Measurements from ENCODE around the gene C3orf20. TPM values are rescaled to one million over a fixed set of nuclear protein-coding genes. Genes with fewer than 3 reads are reported as not detected.

C3orf20 gene
- total and polyA plus RNA-seq, 9 of the 15 experiments (the other 6 are each of a cell fraction or from before 2014, with no cell fraction given) = 0.04 TPM; not detected in 8

DNA sequence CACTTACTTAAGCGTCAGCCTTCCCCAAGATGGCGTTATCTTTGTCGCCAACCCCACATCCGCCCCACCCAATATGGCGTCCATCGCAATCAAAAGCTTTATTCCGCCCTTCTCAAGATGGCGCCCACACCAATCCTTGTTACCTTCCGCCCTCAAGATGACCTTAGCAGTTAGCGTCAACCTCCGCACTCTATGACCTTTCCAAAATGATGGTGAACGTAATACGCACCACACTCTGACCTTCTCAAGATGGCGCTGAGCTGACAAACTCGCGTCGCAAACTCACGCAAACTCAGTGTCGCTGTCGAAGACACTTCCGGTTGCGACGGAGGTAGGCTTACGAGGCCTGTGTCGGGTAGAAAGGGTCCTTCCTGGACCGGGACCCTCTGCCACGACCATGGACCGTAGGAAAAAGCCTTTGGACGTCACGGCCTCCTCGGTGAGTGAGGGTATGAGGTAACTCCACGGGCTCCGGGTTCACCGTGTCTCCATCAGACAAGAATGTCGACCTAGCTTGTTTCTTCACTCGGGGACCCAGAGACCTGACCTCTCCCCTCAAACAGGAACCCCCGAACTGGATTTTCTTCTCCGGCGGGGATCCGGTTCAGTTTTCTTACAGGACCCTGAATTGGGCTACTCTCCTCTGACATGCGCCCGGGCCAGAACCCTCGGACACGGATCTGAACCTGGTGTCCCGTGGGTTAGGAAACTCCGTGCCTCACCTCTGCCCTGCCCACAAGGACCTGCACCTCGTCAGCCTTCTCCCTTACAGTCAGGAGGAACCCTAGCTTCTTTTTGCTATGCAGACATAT is 23.3 kb upstream of the C3orf20 start, which contains the start of gene CCDC174 (continued):
- TF ChIP-seq, protein P1, sequence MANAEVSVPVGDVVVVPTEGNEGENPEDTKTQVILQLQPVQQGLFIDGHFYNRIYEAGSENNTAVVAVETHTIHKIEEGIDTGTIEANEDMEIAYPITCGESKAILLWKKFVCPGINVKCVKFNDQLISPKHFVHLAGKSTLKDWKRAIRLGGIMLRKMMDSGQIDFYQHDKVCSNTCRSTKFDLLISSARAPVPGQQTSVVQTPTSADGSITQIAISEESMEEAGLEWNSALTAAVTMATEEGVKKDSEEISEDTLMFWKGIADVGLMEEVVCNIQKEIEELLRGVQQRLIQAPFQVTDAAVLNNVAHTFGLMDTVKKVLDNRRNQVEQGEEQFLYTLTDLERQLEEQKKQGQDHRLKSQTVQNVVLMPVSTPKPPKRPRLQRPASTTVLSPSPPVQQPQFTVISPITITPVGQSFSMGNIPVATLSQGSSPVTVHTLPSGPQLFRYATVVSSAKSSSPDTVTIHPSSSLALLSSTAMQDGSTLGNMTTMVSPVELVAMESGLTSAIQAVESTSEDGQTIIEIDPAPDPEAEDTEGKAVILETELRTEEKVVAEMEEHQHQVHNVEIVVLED (CRISPR knock-in tag; IDR thresholded peaks at IDR 0.05) = peak; percentile 94
- TF ChIP-seq CEBPG (CRISPR knock-in tag; IDR thresholded peaks at IDR 0.05) (peak; percentile 30; the same call in 1 of the 2 replicates), CEBPG (tag; conservative IDR thresholded peaks at IDR 0.05 in 1 of 2, IDR thresholded peaks at IDR 0.05 in 1 of 2) (no peak), KAT2B (IDR thresholded peaks at IDR 0.05; ENCODE audit: low read depth, low read length) (no peak), MAFK (IDR thresholded peaks at IDR 0.05; ENCODE audit: low read length) (peak; percentile 49; the same call in 1 of the 2 replicates), HMG20A (CRISPR knock-in tag; conservative IDR thresholded peaks at IDR 0.05) (no peak), ZNF282 (CRISPR knock-in tag; IDR thresholded peaks at IDR 0.05) (no peak), ZNF583 (CRISPR knock-in tag; IDR thresholded peaks at IDR 0.05) (no peak; the same call in 1 of the 2 replicates), U2AF2 (optimal IDR thresholded peaks at IDR 0.05; ENCODE audit: low read depth, low read length) (no peak), EP400 (IDR thresholded peaks at IDR 0.05) (peak; percentile 97)
- TF ChIP-seq, protein P2, sequence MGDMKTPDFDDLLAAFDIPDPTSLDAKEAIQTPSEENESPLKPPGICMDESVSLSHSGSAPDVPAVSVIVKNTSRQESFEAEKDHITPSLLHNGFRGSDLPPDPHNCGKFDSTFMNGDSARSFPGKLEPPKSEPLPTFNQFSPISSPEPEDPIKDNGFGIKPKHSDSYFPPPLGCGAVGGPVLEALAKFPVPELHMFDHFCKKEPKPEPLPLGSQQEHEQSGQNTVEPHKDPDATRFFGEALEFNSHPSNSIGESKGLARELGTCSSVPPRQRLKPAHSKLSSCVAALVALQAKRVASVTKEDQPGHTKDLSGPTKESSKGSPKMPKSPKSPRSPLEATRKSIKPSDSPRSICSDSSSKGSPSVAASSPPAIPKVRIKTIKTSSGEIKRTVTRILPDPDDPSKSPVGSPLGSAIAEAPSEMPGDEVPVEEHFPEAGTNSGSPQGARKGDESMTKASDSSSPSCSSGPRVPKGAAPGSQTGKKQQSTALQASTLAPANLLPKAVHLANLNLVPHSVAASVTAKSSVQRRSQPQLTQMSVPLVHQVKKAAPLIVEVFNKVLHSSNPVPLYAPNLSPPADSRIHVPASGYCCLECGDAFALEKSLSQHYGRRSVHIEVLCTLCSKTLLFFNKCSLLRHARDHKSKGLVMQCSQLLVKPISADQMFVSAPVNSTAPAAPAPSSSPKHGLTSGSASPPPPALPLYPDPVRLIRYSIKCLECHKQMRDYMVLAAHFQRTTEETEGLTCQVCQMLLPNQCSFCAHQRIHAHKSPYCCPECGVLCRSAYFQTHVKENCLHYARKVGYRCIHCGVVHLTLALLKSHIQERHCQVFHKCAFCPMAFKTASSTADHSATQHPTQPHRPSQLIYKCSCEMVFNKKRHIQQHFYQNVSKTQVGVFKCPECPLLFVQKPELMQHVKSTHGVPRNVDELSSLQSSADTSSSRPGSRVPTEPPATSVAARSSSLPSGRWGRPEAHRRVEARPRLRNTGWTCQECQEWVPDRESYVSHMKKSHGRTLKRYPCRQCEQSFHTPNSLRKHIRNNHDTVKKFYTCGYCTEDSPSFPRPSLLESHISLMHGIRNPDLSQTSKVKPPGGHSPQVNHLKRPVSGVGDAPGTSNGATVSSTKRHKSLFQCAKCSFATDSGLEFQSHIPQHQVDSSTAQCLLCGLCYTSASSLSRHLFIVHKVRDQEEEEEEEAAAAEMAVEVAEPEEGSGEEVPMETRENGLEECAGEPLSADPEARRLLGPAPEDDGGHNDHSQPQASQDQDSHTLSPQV (IDR thresholded peaks at IDR 0.05) = no peak
- TF ChIP-seq, protein P3, sequence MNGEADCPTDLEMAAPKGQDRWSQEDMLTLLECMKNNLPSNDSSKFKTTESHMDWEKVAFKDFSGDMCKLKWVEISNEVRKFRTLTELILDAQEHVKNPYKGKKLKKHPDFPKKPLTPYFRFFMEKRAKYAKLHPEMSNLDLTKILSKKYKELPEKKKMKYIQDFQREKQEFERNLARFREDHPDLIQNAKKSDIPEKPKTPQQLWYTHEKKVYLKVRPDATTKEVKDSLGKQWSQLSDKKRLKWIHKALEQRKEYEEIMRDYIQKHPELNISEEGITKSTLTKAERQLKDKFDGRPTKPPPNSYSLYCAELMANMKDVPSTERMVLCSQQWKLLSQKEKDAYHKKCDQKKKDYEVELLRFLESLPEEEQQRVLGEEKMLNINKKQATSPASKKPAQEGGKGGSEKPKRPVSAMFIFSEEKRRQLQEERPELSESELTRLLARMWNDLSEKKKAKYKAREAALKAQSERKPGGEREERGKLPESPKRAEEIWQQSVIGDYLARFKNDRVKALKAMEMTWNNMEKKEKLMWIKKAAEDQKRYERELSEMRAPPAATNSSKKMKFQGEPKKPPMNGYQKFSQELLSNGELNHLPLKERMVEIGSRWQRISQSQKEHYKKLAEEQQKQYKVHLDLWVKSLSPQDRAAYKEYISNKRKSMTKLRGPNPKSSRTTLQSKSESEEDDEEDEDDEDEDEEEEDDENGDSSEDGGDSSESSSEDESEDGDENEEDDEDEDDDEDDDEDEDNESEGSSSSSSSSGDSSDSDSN (IDR thresholded peaks at IDR 0.05; ENCODE audit: borderline replicate concordance in 1 of 2, low read depth in 2 of 2, low read length in 2 of 2) = peak; percentile 45 to 78; a peak in 1 of 4 replicates
- TF ChIP-seq, protein P4, sequence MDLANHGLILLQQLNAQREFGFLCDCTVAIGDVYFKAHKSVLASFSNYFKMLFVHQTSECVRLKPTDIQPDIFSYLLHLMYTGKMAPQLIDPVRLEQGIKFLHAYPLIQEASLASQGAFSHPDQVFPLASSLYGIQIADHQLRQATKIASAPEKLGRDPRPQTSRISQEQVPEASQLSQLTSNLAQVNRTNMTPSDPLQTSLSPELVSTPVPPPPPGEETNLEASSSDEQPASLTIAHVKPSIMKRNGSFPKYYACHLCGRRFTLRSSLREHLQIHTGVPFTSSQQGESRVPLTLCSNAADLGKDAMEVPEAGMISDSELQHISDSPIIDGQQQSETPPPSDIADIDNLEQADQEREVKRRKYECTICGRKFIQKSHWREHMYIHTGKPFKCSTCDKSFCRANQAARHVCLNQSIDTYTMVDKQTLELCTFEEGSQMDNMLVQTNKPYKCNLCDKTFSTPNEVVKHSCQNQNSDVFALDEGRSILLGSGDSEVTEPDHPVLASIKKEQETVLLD (IDR thresholded peaks at IDR 0.05) = peak; percentile 92
- TF ChIP-seq, protein P5, sequence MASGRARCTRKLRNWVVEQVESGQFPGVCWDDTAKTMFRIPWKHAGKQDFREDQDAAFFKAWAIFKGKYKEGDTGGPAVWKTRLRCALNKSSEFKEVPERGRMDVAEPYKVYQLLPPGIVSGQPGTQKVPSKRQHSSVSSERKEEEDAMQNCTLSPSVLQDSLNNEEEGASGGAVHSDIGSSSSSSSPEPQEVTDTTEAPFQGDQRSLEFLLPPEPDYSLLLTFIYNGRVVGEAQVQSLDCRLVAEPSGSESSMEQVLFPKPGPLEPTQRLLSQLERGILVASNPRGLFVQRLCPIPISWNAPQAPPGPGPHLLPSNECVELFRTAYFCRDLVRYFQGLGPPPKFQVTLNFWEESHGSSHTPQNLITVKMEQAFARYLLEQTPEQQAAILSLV (tag; IDR thresholded peaks at IDR 0.05) = peak; percentile 28; the same call in 1 of the 2 replicates
